GM19035 (cell line): ENCODE results near the gene PMM2.
"Not testable (repeated sequence)": the region's sequence is repeated elsewhere in the genome, so short reads cannot be mapped to it uniquely, and the experiment has no call there.

Source experiments
- ATAC-seq: cut with Tn5 transposase; IDR thresholded peaks from one replicate; pipeline ENCODE4 v1.9.1; 2021; ENCODE audit not compliant: unreplicated experiment

Gene PMM2

GRCh38 chr16:8866118-8866883 is 68.7 kb downstream of the PMM2 start:
- ATAC-seq = no peak

- ATAC-seq = no peak
Measured at GRCh38 chr16:8866884-8867215, 69.2 kb downstream of the PMM2 start.

- ATAC-seq = no peak
Measured at GRCh38 chr16:8867216-8867931, 69.7 kb downstream of the PMM2 start.

- ATAC-seq = no peak
Measured at GRCh38 chr16:8867932-8868415, 70.3 kb downstream of the PMM2 start.

- peak; percentile 73 for ATAC-seq
Measured at GRCh38 chr16:8868416-8869211, 71.0 kb downstream of the PMM2 start, which contains the start of gene CARHSP1. Gene CARHSP1, minus strand, starts transcription at chr16:8869006. Its CDS starts 9,678 bp downstream, at chr16:8859328.

GRCh38 chr16:8869212-8869987 is 71.8 kb downstream of the PMM2 start:
- no peak for ATAC-seq

- not testable (repeated sequence) for ATAC-seq
Measured at GRCh38 chr16:8869988-8870241, 72.3 kb downstream of the PMM2 start.

GRCh38 chr16:8872071-8872470 is 74.4 kb downstream of the PMM2 start:
- ATAC-seq = no peak

DNA sequence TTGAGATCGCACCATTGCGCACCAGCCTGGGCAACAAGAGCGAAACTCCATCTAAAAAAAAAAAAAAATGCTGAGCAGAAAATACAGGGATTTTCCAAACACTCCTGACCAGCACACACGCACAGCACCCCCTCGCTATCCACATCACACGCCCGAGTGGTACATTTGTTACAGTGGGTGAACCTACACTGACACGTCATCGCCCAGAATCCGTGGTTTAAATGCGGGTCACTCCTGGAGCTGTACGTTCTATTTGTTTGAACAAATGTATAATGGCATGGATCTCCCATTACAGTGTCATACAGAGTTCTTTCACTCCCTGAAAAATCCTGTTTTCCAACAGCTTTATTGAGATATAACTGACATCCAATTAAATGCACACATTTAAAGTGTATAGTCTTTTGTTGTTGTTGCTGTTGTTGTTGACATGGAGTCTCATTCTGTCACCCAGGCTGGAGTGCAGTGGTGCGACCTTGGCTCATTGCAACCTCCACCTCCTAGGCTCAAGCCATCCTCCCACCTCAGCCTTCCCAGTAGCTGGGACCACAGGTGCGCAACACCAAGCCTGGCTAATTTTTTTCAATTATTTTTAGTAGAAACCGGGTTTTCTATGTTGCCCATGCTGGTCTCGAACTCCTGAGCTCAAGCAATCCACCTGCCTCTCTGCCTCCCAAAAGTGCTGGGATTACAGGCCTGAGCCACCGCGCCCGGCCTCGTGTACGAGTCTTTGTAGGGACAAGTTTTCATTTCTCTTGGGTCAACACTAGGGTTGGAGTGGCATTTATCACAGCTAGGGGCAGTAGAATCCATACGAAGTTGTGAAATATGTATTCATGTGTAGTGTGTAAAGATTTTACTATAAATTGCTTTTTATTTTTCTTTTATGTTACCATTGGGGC is 75.6 kb downstream of the PMM2 start:
- no peak for ATAC-seq

DNA sequence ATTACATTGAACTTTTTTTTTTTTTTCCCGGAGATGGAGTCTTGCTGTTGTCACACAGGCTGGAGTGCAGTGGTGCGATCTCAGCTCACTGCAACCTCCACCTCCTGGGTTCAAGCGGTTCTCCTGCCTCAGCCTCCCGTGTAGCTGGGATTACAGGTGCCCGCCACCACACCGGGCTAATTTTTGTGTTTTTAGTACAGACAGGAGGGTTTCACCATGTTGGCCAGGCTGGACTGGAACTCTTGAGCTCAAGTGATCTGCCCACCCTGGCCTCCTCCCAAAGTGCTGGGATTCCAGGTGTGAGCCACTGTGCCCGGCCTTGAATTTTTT is 76.2 kb downstream of the PMM2 start:
- ATAC-seq = not testable (repeated sequence)

GRCh38 chr16:8874388-8874787 is 76.7 kb downstream of the PMM2 start:
- ATAC-seq = no peak

DNA sequence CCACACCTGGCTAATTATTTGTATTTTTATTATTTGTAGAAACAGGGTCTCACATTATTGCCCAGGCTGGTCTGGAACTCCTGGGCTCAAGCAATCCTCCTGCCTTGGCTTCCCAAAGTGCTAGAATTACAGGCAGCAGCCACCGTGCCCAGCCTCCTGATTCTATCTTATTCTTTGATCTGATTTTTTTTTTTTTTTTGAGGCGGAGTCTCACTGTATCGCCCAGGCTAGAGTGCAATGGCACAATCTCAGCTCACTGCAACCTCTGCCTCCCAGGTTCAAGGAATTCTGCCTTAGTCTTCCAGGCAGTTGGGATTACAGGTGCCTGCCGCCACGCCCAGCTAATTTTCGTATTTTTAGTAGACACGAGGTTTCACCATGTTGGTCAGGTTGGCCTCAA is 77.7 kb downstream of the PMM2 start:
- ATAC-seq = not testable (repeated sequence)

DNA sequence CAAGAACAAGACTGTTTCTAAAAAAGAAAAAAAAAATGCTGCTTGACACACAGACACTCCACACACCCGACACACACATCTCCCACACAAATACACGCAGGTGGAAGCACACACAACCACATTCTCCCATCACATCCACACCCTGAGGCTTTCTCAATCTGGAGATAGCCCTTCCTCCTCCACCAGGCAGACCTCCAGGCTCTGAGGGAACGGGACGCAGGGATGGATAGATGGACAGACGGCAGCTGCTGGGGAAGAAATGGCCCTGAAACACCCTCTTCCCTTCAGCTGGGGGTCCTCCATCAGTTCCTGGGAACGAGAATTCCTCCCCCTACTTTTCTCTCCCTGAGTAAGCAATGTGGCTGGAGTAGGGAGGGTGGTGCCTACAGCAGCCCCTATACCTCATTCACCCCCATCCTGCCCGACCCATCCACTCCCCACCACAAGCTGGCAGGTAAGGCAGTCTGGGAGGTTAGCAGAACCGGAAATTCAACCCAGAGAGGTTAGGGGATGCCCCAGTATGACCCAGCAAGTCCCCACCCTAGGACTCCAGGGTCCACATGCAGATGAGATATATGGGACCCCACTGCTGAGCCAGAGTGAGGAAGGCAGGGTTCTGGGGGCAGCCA is 80.4 kb downstream of the PMM2 start:
- no peak for ATAC-seq

DNA sequence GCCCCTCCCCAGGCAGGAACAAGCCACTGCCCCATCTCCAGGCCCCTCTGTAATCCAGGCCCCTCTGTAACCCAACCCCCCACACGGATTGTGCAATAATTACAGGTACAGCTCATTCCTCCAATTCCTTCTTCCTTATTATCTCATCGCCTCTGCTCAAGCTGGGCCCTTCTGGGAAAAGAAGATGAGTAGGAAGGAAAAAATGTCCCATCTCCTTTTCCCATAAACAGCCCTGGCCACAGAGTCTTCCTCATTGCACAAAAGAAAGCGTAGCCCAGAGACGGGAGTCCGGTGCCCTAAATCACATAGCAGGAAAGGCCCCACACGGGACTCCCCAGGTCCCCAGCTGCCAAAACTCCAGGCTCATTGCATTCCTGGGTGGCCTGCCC is 80.9 kb downstream of the PMM2 start:
- ATAC-seq = no peak

DNA sequence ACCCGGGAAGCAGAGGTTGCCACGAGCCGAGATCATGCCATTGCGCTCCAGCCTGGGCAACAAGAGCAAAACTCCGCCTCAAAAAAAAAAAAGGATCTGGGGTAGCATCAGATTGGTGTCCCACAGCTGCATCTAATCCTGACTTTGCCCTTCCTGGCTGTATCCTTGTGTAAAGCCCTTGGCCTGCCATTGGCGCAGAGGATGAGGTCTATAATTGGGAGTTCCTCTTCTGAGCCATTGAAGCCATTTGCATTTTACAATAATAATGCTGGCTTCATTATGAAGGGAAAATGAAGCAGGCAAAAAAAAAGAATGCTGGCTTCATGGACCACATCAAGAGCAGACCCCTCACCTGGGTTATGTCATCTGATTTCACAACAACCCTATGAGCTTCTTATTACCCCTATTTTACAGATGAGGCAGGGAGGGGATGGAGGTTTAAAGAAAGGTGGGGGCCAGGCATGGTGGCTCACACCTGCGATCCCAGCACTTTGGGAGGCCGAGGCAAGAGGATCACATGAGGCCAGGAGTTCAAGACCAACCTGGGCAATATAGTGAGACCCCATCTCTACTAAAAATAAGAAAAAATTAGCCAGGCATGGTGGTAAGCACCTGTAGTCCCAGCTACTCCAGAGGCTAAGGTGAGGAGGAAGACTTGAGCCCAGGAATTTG is 83.3 kb downstream of the PMM2 start:
- ATAC-seq = no peak

GRCh38 chr16:8882041-8882617 is 84.5 kb downstream of the PMM2 start, which contains the start of gene LITAFD:
Gene LITAFD, plus strand, starts transcription at chr16:8882351. Its CDS starts 2,005 bp downstream, at chr16:8884356.
- no peak for ATAC-seq

DNA sequence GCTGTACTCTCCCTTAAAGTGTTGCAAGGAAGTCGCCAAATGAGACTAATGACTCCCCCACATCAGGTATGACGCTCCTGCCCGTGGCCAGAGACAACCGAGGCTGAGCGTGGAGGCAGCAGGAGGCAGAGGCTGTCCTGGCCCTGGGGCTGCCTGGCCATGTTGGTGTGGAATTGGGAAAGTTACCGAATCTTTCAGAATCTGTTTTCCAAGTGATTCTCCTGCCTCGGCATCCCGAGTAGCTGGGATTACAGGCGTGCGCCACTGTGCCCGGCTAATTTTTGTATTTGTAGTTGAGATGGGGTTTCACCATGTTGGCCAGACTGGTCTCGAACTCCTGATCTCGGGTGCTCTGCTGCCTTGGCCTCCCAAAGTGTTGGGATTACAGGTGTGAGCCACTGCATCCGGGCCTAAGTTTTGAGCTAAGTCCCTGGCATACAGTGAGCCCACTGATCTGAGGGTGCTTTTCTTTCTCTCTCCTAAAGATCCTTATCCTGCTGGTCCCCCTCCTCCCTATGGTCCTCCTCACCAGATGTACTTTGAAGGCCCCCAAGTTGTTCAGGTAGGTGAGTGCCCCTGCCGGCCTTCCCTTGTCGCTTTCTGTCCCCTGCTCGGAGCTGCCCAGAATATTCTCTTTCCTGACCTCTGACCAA is 85.2 kb downstream of the PMM2 start:
- no peak for ATAC-seq
